Suprapubic skin (tissue), 3 donors: Measurements from ENCODE around the gene SEC24D.

Experiments used
- POLR2A ChIP-seq, 2 donors: fragments of 450-650 bp; IDR thresholded peaks; one replicate each; pipeline ENCODE4 v1.6.1; 2017; ENCODE audit warnings: antibody characterized with exemption in 2 of 2, mild to moderate bottlenecking in 2 of 2, moderate library complexity in 2 of 2
- TF ChIP-seq, protein P1 (sequence below), 2 donors: fragments of 200-600 bp in 1 of 2; fragments of 450-650 bp in 1 of 2; sonication (generic) in 1 of 2; IDR thresholded peaks; one replicate each; pipeline ENCODE4 v1.5.1; 2016 to 2019; ENCODE audit warnings: antibody characterized with exemption in 2 of 2, mild to moderate bottlenecking in 1 of 2, moderate library complexity in 1 of 2

DNA sequence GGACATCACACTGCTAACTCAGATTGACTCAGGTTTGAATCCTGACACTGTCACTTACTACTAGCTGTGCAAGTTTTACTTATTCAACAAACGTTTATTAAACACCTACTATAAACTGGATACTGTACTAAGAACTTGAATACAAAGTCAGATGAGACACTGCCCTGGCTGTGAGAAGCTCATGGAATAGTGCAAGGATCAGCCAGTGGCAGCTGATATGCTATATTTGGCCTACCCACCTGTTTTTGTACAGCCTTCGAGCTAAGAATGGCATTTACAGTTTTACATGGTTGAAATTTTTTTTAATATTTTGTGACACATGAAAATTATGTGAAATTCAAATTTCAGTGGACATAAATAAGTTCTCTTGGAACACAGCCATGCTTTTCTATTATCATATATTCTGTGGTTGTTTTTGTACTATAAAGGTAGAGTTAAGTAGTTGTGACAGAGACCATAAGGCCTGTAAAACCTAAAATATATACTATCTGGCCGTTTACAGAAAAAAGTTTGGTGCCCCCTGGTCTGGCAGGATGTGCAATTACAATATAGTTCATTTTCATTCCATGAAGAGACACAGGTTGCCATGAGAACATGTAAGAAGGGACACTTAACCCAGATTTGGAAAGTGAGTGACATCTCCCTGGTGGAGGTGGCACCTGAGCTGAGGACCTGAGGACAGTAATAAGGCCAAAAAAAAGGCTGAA lies 3.4 kb upstream of the SEC24D start:
- no peak for TF ChIP-seq POLR2A (IDR thresholded peaks at IDR 0.05)
- TF ChIP-seq, protein P1, sequence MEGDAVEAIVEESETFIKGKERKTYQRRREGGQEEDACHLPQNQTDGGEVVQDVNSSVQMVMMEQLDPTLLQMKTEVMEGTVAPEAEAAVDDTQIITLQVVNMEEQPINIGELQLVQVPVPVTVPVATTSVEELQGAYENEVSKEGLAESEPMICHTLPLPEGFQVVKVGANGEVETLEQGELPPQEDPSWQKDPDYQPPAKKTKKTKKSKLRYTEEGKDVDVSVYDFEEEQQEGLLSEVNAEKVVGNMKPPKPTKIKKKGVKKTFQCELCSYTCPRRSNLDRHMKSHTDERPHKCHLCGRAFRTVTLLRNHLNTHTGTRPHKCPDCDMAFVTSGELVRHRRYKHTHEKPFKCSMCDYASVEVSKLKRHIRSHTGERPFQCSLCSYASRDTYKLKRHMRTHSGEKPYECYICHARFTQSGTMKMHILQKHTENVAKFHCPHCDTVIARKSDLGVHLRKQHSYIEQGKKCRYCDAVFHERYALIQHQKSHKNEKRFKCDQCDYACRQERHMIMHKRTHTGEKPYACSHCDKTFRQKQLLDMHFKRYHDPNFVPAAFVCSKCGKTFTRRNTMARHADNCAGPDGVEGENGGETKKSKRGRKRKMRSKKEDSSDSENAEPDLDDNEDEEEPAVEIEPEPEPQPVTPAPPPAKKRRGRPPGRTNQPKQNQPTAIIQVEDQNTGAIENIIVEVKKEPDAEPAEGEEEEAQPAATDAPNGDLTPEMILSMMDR (IDR thresholded peaks at IDR 0.05) = no peak
